ENCODE measurements around the gene ADGRF1. TPM values are rescaled to one million over a fixed set of nuclear protein-coding genes. Genes with fewer than 3 reads are reported as not detected.

The ADGRF1 gene
- total and polyA plus RNA-seq, 12 donors, result not detected

DNA sequence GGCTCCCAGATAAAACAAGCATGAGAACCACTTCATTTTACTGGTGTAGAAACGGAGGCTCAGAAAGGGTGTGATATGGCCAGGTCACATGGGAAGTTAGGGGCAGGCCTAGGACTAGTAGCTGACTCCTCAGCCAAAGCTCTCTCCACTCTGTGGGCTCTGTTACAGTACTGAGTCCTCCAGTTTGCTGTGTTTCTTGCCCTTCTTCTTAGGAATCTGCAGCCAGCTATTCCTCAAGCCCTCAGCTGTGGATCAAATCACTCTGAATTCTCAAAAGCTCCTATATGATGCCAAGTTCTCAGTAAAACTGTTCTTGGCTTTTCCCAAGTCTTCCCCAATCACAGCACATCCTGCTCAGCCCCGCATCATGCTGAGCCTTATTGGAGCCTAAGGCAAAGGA is 42.5 kb upstream of the ADGRF1 start:
- no peaks in the 10 kb centered on the region for H3K9me3 ChIP-seq
- peak in 5 of 8 donors; percentile 30 to 51 (median 45) for ATAC-seq
- H3K27me3 ChIP-seq, result peaks cover 0 to 17% (median 0%) of the 10 kb centered on the region in 7 donors
- peak overlapping the region in 3 of 10 donors; percentile 5 to 43 (median 22) for H3K27ac ChIP-seq
- WGBS, 2 donors, result 58 to 69% methylated on average over 2 of the region's 2 CpGs
- TF ChIP-seq, protein P1, sequence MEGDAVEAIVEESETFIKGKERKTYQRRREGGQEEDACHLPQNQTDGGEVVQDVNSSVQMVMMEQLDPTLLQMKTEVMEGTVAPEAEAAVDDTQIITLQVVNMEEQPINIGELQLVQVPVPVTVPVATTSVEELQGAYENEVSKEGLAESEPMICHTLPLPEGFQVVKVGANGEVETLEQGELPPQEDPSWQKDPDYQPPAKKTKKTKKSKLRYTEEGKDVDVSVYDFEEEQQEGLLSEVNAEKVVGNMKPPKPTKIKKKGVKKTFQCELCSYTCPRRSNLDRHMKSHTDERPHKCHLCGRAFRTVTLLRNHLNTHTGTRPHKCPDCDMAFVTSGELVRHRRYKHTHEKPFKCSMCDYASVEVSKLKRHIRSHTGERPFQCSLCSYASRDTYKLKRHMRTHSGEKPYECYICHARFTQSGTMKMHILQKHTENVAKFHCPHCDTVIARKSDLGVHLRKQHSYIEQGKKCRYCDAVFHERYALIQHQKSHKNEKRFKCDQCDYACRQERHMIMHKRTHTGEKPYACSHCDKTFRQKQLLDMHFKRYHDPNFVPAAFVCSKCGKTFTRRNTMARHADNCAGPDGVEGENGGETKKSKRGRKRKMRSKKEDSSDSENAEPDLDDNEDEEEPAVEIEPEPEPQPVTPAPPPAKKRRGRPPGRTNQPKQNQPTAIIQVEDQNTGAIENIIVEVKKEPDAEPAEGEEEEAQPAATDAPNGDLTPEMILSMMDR (IDR thresholded peaks at IDR 0.05), result no peak
- no peaks in the 10 kb centered on the region for H3K36me3 ChIP-seq
- intact Hi-C loops (cut with DNase I), result no loop called here
- H3K4me1 ChIP-seq, result peaks cover 4 to 30% (median 19%) of the 10 kb centered on the region in 9 donors
- no peak overlapping the region for H3K4me3 ChIP-seq
- DNase-seq, result no peak

GRCh38 chr6:47083586-47084047 is 41.5 kb upstream of the ADGRF1 start:
- WGBS, 2 donors, result 0% methylated on average over 3 of the region's 3 CpGs
- peaks cover 4 to 30% (median 19%) of the 10 kb centered on the region in 9 donors for H3K4me1 ChIP-seq
- intact Hi-C loops (cut with DNase I), result no loop called here
- DNase-seq, result peak; percentile 90 to 91
- ATAC-seq, result peak; percentile 94 to 99 (median 97)
- no peaks in the 10 kb centered on the region for H3K36me3 ChIP-seq
- H3K27me3 ChIP-seq, result peaks cover 0 to 24% (median 0%) of the 10 kb centered on the region in 7 donors
- H3K4me3 ChIP-seq, result no peak overlapping the region
- TF ChIP-seq, protein P1 (IDR thresholded peaks at IDR 0.05), result no peak
- peak overlapping the region in 7 of 10 donors; percentile 2 to 65 (median 22) for H3K27ac ChIP-seq
- H3K9me3 ChIP-seq, result no peaks in the 10 kb centered on the region

DNA sequence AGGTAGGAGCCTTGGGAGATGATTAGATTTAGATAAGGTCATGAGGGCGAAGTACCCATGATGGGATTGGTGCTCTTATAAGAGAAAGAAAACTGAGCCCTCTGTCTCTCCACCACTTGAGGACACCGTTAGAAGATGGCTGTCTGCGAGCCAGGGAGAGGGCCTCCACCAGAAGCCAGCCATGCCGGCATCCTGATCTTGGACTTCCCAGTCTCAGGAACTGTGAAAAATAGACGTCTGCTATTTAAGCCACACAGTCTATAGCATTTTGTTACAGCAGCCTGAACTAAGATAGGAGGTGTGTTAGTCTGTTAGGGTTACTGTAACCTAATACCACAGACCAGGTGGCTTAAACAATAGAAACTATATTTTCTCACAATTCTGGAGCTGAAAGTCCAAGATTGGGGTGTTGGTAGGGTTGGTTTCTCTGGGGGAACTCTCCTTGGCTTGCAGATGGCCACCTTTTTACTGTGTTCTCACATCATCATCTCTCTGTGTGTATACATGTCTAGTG is 38.0 kb upstream of the ADGRF1 start:
- Histone ChIP-seq H3K4me3 (no peak overlapping the region), H3K27ac (no peak overlapping the region), H3K9me3 (no peaks in the 10 kb centered on the region), H3K4me1 (peaks cover 4 to 46% (median 29%) of the 10 kb centered on the region in 9 donors), H3K36me3 (no peaks in the 10 kb centered on the region), H3K27me3 (peaks cover 0 to 16% (median 3%) of the 10 kb centered on the region in 7 donors)
- DNase-seq, result no peak
- intact Hi-C loops (cut with DNase I), result no loop called here
- no peak for ATAC-seq
- WGBS, 2 donors, result 90 to 97% methylated on average over 5 of the region's 5 CpGs
- TF ChIP-seq, protein P1 (IDR thresholded peaks at IDR 0.05), result no peak

GRCh38 chr6:47079638-47080037 is 37.5 kb upstream of the ADGRF1 start:
- Histone ChIP-seq H3K4me1 (peaks cover 4 to 42% (median 24%) of the 10 kb centered on the region in 9 donors), H3K9me3 (no peaks in the 10 kb centered on the region), H3K27me3 (peaks cover 0 to 16% (median 3%) of the 10 kb centered on the region in 7 donors), H3K27ac (no peak overlapping the region), H3K4me3 (no peak overlapping the region), H3K36me3 (no peaks in the 10 kb centered on the region)
- 80 to 82% methylated on average over 7 of the region's 7 CpGs for WGBS, 2 donors
- DNase-seq (no peak), ATAC-seq (no peak)
- intact Hi-C loops (cut with DNase I), result no loop called here
- TF ChIP-seq, protein P1 (IDR thresholded peaks at IDR 0.05), result no peak

All from heart right ventricle (tissue), 16 donors.